GM23338 (cell line): ENCODE data around the gene ANKUB1. TPM values are rescaled to one million over a fixed set of nuclear protein-coding genes. Genes with fewer than 3 reads are reported as not detected.

ENCODE experiments used
- ATAC-seq: fragments of 200-7000 bp; cut with Tn5 transposase; 3 replicates; pipeline ENCODE4 v1.9.1; 2020
- DNase-seq: peaks from one replicate; pipeline ENCODE4 v3.0.0-alpha.2; 2015; ENCODE audit warnings: low spot score
- H2AFZ ChIP-seq: fragments of 200-600 bp; sonication (generic); 2 replicates; pipeline ENCODE4 v1.8.0; 2016; ENCODE audit warnings: antibody characterized with exemption, mild to moderate bottlenecking, moderate library complexity
- H3F3A ChIP-seq: fragments of 200-600 bp; sonication (generic); replicated peaks from 2 replicates; pipeline ENCODE4 v1.8.0; 2017; ENCODE audit warnings: antibody characterized with exemption, mixed run types, low read depth
- H3K27ac ChIP-seq: fragments of 200-600 bp; sonication (generic); 2 replicates; pipeline ENCODE4 v1.6.1; 2016; ENCODE audit warnings: low read depth
- H3K27me3 ChIP-seq: fragments of 200-600 bp; sonication (generic); 2 replicates; pipeline ENCODE4 v1.8.0; 2016; ENCODE audit warnings: mild to moderate bottlenecking, mixed run types, moderate library complexity; ENCODE audit not compliant: insufficient read depth
- H3K36me3 ChIP-seq: fragments of 200-600 bp; sonication (generic); 2 replicates; pipeline ENCODE4 v1.8.0; 2016; ENCODE audit warnings: mild to moderate bottlenecking; ENCODE audit not compliant: insufficient read depth
- H3K4me1 ChIP-seq: fragments of 200-600 bp; sonication (generic); 2 replicates; pipeline ENCODE4 v1.8.0; 2016; ENCODE audit warnings: mild to moderate bottlenecking, moderate library complexity; ENCODE audit not compliant: insufficient read depth
- H3K4me2 ChIP-seq: fragments of 200-600 bp; sonication (generic); 2 replicates; pipeline ENCODE4 v1.7.1; 2017; ENCODE audit warnings: mixed run types
- H3K4me3 ChIP-seq: fragments of 200-600 bp; sonication (generic); 2 replicates; pipeline ENCODE4 v1.6.1; 2016; ENCODE audit warnings: mixed run types
- H3K79me2 ChIP-seq: fragments of 200-600 bp; sonication (generic); replicated peaks from 2 replicates; pipeline ENCODE4 v1.8.0; 2017; ENCODE audit warnings: mild to moderate bottlenecking; ENCODE audit not compliant: insufficient read depth
- H3K9me2 ChIP-seq: fragments of 200-600 bp; sonication (generic); 2 replicates; pipeline ENCODE4 v1.8.0; 2017; ENCODE audit not compliant: insufficient read depth
- H4K20me1 ChIP-seq: fragments of 200-600 bp; sonication (generic); replicated peaks from 2 replicates; pipeline ENCODE4 v1.8.0; 2017; ENCODE audit warnings: mild to moderate bottlenecking; ENCODE audit not compliant: insufficient read depth
- H3K27ac Mint-ChIP-seq: 2 replicates; pipeline ENCODE4 v1.8.0; 2020; ENCODE audit warnings: inconsistent platforms, mild to moderate bottlenecking, moderate library complexity, mixed read lengths
- H3K27me3 Mint-ChIP-seq: 3 replicates; pipeline ENCODE4 v1.8.0; 2022; ENCODE audit warnings: low read depth, mild to moderate bottlenecking, moderate library complexity, mixed read lengths, inconsistent platforms; ENCODE audit not compliant: insufficient read depth, poor library complexity
- H3K36me3 Mint-ChIP-seq: 3 replicates; pipeline ENCODE4 v1.8.0; 2021; ENCODE audit warnings: low read depth, mild to moderate bottlenecking, inconsistent platforms, moderate library complexity, mixed read lengths
- H3K4me1 Mint-ChIP-seq: 3 replicates; pipeline ENCODE4 v1.8.0; 2020; ENCODE audit warnings: mild to moderate bottlenecking, inconsistent platforms, mixed read lengths
- H3K4me3 Mint-ChIP-seq: 3 replicates; pipeline ENCODE4 v1.8.0; 2021; ENCODE audit warnings: moderate library complexity, mild to moderate bottlenecking, inconsistent platforms, mixed read lengths
- H3K9me3 Mint-ChIP-seq: 3 replicates; pipeline ENCODE4 v1.8.0; 2020; ENCODE audit warnings: moderate library complexity, mild to moderate bottlenecking, inconsistent platforms, mixed read lengths
- CREB1 ChIP-seq: fragments of 250-450 bp; sonication (Bioruptor Pico); IDR thresholded peaks from 2 replicates; pipeline ENCODE4 v1.5.0; 2020; ENCODE audit warnings: low read depth, mild to moderate bottlenecking, moderate library complexity
- CTCF ChIP-seq, 2 experiments: fragments of 200-600 bp in 1 of 2; sonication (generic) in 1 of 2; conservative IDR thresholded peaks; 2 replicates each; pipeline versions ENCODE4 v1.5.1 to v1.6.1; 2016 to 2017; ENCODE audit warnings: antibody characterized with exemption in 2 of 2, low read depth in 2 of 2, mild to moderate bottlenecking in 2 of 2, moderate library complexity in 1 of 2
- ETS1 ChIP-seq: IDR thresholded peaks from 2 replicates; pipeline ENCODE4 v1.6.1; 2016; ENCODE audit warnings: antibody characterized with exemption
- EZH2 ChIP-seq: fragments of 200-600 bp; sonication (generic); IDR thresholded peaks from one replicate; pipeline ENCODE4 v1.8.0; 2017; ENCODE audit warnings: antibody characterized with exemption, mild to moderate bottlenecking, low read depth; ENCODE audit not compliant: unreplicated experiment
- EZH2phosphoT487 ChIP-seq: fragments of 200-600 bp; sonication (generic); IDR thresholded peaks from one replicate; pipeline ENCODE4 v1.8.1; 2018; ENCODE audit warnings: antibody characterized with exemption; ENCODE audit not compliant: unreplicated experiment
- JUNB ChIP-seq: IDR thresholded peaks from one replicate; pipeline ENCODE4 v1.6.1; 2016; ENCODE audit warnings: antibody characterized with exemption; ENCODE audit not compliant: unreplicated experiment
- NANOG ChIP-seq: IDR thresholded peaks from 2 replicates; pipeline ENCODE4 v1.6.1; 2016; ENCODE audit warnings: antibody characterized with exemption, borderline replicate concordance
- POLR2AphosphoS5 ChIP-seq: IDR thresholded peaks from 2 replicates; pipeline ENCODE4 v1.6.1; 2016; ENCODE audit warnings: antibody characterized with exemption, low read depth
- ZNF114 ChIP-seq: fragments of 250-450 bp; sonication (Bioruptor Pico); IDR thresholded peaks from 2 replicates; pipeline ENCODE4 v1.5.0; 2020; ENCODE audit warnings: mild to moderate bottlenecking, moderate library complexity
- ZNF331 ChIP-seq: fragments of 250-450 bp; sonication (Bioruptor Pico); IDR thresholded peaks from 2 replicates; pipeline ENCODE4 v1.5.0; 2020; ENCODE audit warnings: low read depth, mild to moderate bottlenecking, moderate library complexity
- polyA plus RNA-seq: library from polyadenylated mRNA; unstranded; fragments of >200 nt; fragmentation: Nextera tagmentation; extraction: Ambion mirVana; gene quantifications from 2 replicates; pipeline ENCODE4 v1.2.1, GENCODE V29; 2016
- total RNA-seq: library from RNA; depleted of rRNA; stranded (reverse); fragments of >200 nt; shearing (Covaris generic); gene quantifications from 2 replicates; pipeline ENCODE4 v1.2.3, GENCODE V29; 2014
- TF ChIP-seq, protein P1 (sequence below): fragments of 250-450 bp; sonication (Bioruptor Pico); IDR thresholded peaks from 2 replicates; pipeline ENCODE4 v1.5.0; 2020; ENCODE audit warnings: mild to moderate bottlenecking, moderate library complexity

Gene ANKUB1
- total and polyA plus RNA-seq, 2 experiments from 2014 or later, result not detected

- TF ChIP-seq ETS1, result no peak
- TF ChIP-seq ZNF331, result no peak
- no peak for TF ChIP-seq EZH2
- TF ChIP-seq POLR2AphosphoS5, result no peak
- TF ChIP-seq CREB1 (CRISPR knock-in tag), result no peak
These were observed 18.5 kb upstream of the ANKUB1 start (continued) for GRCh38 chr3:149810846-149811245.

DNA sequence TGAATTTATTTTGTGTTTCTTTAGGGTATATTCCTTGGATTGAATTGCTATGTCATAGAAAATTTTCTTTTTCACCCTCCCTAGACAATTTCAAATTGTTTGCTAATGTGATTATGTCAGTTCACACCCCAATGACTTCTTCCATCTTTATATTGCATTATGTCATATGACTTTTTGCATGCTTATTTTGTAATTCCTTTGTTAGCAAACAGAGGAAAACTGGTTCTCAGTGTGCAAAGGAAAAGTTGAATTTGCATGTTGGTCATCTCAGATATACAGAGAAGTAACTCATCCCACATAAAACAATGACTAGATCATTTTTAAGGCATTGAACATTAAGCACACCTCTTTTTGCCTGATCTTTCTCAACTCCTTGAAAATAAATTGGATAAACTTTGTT, 17.3 kb upstream of the ANKUB1 start:
- Mint-ChIP-seq H3K9me3 (no peaks in the 10 kb centered on the region), H3K4me1 (peaks cover 14% of the 10 kb centered on the region), H3K4me3 (no peak overlapping the region), H3K27me3 (peaks cover 3% of the 10 kb centered on the region), H3K36me3 (no peaks in the 10 kb centered on the region; the same call in 2 of the 3 replicates), H3K27ac (no peak overlapping the region)
- H3K4me3 ChIP-seq, result no peak overlapping the region
- no peak overlapping the region for H3K27ac ChIP-seq
- H3K79me2 ChIP-seq, result peaks cover 10% of the 10 kb centered on the region
- H3K4me1 ChIP-seq, result peaks cover 11% of the 10 kb centered on the region
- H3K4me2 ChIP-seq, result no peak overlapping the region
- no peak for DNase-seq
- H4K20me1 ChIP-seq, result peaks cover 2% of the 10 kb centered on the region; the same call in 1 of the 2 replicates
- H3K36me3 ChIP-seq, result no peaks in the 10 kb centered on the region
- no peaks in the 10 kb centered on the region for H3K9me2 ChIP-seq
- no peaks in the 10 kb centered on the region for H3K27me3 ChIP-seq
- H3F3A ChIP-seq, result 0 out of 2 replicates have a peak, but pooled peaks cover 4% of the 10 kb centered on the region
- no peak for ATAC-seq
- no peak overlapping the region for H2AFZ ChIP-seq
- TF ChIP-seq ZNF331 (no peak), ZNF114 (CRISPR knock-in tag) (no peak), POLR2AphosphoS5 (no peak), ETS1 (no peak), EZH2 (no peak), JUNB (no peak), EZH2phosphoT487 (no peak), NANOG (no peak), CTCF (conservative IDR thresholded peaks at IDR 0.05; ENCODE audit: low read depth in 2 of 2) (no peak)
- TF ChIP-seq, protein P1, sequence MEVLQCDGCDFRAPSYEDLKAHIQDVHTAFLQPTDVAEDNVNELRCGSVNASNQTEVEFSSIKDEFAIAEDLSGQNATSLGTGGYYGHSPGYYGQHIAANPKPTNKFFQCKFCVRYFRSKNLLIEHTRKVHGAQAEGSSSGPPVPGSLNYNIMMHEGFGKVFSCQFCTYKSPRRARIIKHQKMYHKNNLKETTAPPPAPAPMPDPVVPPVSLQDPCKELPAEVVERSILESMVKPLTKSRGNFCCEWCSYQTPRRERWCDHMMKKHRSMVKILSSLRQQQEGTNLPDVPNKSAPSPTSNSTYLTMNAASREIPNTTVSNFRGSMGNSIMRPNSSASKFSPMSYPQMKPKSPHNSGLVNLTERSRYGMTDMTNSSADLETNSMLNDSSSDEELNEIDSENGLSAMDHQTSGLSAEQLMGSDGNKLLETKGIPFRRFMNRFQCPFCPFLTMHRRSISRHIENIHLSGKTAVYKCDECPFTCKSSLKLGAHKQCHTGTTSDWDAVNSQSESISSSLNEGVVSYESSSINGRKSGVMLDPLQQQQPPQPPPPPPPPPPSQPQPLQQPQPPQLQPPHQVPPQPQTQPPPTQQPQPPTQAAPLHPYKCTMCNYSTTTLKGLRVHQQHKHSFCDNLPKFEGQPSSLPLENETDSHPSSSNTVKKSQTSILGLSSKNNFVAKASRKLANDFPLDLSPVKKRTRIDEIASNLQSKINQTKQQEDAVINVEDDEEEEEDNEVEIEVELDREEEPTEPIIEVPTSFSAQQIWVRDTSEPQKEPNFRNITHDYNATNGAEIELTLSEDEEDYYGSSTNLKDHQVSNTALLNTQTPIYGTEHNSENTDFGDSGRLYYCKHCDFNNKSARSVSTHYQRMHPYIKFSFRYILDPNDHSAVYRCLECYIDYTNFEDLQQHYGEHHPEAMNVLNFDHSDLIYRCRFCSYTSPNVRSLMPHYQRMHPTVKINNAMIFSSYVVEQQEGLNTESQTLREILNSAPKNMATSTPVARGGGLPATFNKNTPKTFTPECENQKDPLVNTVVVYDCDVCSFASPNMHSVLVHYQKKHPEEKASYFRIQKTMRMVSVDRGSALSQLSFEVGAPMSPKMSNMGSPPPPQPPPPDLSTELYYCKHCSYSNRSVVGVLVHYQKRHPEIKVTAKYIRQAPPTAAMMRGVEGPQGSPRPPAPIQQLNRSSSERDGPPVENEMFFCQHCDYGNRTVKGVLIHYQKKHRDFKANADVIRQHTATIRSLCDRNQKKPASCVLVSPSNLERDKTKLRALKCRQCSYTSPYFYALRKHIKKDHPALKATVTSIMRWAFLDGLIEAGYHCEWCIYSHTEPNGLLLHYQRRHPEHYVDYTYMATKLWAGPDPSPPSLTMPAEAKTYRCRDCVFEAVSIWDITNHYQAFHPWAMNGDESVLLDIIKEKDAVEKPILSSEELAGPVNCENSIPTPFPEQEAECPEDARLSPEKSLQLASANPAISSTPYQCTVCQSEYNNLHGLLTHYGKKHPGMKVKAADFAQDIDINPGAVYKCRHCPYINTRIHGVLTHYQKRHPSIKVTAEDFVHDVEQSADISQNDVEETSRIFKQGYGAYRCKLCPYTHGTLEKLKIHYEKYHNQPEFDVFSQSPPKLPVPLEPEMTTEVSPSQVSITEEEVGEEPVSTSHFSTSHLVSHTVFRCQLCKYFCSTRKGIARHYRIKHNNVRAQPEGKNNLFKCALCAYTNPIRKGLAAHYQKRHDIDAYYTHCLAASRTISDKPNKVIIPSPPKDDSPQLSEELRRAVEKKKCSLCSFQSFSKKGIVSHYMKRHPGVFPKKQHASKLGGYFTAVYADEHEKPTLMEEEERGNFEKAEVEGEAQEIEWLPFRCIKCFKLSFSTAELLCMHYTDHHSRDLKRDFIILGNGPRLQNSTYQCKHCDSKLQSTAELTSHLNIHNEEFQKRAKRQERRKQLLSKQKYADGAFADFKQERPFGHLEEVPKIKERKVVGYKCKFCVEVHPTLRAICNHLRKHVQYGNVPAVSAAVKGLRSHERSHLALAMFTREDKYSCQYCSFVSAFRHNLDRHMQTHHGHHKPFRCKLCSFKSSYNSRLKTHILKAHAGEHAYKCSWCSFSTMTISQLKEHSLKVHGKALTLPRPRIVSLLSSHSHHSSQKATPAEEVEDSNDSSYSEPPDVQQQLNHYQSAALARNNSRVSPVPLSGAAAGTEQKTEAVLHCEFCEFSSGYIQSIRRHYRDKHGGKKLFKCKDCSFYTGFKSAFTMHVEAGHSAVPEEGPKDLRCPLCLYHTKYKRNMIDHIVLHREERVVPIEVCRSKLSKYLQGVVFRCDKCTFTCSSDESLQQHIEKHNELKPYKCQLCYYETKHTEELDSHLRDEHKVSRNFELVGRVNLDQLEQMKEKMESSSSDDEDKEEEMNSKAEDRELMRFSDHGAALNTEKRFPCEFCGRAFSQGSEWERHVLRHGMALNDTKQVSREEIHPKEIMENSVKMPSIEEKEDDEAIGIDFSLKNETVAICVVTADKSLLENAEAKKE, result no peak
